ENCODE data around the gene LARGE2. TPM values are rescaled to one million over a fixed set of nuclear protein-coding genes. Genes with fewer than 3 reads are reported as not detected.
"Not testable (repeated sequence)": the region's sequence is repeated elsewhere in the genome, so short reads cannot be mapped to it uniquely, and the experiment has no call there.

Gene LARGE2
- total RNA-seq, 1 donor from 2014 or later = 6.0 TPM

DNA sequence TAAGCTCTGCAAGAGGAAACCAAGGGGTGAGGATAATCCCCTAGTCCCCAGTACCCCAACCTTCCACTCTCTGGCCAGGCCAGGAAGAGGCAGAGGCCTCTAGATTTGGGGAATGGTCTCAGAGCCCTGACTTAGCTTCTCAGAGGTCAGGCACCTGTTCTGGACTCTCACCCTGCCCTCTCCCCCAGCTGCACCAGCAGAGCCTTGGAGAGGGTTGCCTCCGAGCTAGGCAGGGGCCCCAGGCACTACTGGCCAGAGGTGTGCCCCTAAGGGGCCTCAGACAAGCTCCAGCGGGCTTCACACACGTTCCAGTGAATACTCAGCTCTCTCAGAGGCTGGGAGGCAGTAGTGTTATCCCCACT, 23.4 kb upstream of the LARGE2 start:
- Histone ChIP-seq H3K27ac (no peak overlapping the region), H3K36me3 (no peaks in the 10 kb centered on the region), H3K4me3 (peak overlapping the region; percentile 58), H3K4me1 (peaks cover 12% of the 10 kb centered on the region), H3K27me3 (no peaks in the 10 kb centered on the region), H3K9me3 (no peaks in the 10 kb centered on the region)
- no peak for DNase-seq
- no peak for ATAC-seq
- intact Hi-C loops (cut with DNase I) = no loop called here
- no peak for TF ChIP-seq CTCF (IDR thresholded peaks at IDR 0.05)

- Histone ChIP-seq H3K27ac (no peak overlapping the region), H3K4me1 (peaks cover 12% of the 10 kb centered on the region), H3K4me3 (peak overlapping the region; percentile 58), H3K36me3 (no peaks in the 10 kb centered on the region), H3K9me3 (no peaks in the 10 kb centered on the region), H3K27me3 (no peaks in the 10 kb centered on the region)
- intact Hi-C loops (cut with DNase I) = no loop called here
- DNase-seq (peak; percentile 91), ATAC-seq (peak; percentile 81)
- TF ChIP-seq CTCF (IDR thresholded peaks at IDR 0.05) = no peak
Observed at GRCh38 chr11:45899448-45900174, 22.8 kb upstream of the LARGE2 start.

DNA sequence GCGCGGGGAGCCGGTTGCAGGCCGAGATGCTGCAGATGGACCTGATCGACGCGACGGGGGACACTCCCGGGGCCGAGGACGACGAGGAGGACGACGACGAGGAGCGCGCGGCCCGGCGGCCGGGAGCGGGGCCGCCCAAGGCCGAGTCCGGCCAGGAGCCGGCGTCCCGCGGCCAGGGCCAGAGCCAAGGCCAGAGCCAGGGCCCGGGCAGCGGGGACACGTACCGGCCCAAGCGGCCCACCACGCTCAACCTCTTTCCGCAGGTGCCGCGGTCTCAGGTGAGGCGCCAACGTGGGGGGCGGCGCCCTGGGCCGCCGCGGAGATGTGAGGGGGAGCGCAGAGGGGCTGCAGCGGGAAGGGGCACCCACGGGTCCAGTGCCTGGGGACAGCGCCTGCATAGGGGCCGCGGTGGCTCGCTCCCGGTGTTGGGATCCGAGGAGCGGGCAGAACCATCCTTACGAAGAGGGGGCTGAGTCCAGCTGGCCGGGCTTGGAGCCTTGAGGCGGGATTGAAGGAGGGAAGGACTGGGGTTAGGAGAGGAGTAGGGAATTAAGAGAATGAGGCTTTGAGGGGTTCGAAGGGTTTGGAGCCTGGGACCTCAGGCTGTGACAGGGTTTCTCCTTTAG, 22.2 kb upstream of the LARGE2 start:
- intact Hi-C loops (cut with DNase I) = not testable (repeated sequence)

GRCh38 chr11:45900916-45901617, 21.4 kb upstream of the LARGE2 start:
- intact Hi-C loops (cut with DNase I) = no loop called here
- no peak overlapping the region for H3K27ac ChIP-seq
- H3K27me3 ChIP-seq = no peaks in the 10 kb centered on the region
- ATAC-seq (no peak), DNase-seq (no peak)
- peaks cover 12% of the 10 kb centered on the region for H3K4me1 ChIP-seq
- H3K9me3 ChIP-seq = no peaks in the 10 kb centered on the region
- H3K36me3 ChIP-seq = no peaks in the 10 kb centered on the region
- TF ChIP-seq CTCF (IDR thresholded peaks at IDR 0.05) = no peak
- no peak overlapping the region for H3K4me3 ChIP-seq

More for the DNA sequence above, 22.2 kb upstream of the LARGE2 start:
- not testable (repeated sequence) for H3K36me3 ChIP-seq, DNase-seq, H3K27me3 ChIP-seq, H3K27ac ChIP-seq, H3K9me3 ChIP-seq
- peaks cover 12% of the 10 kb centered on the region for H3K4me1 ChIP-seq
- peak overlapping the region; percentile 58 for H3K4me3 ChIP-seq
- ATAC-seq = peak; percentile 17

- DNase-seq = no peak
- Histone ChIP-seq H3K36me3 (no peaks in the 10 kb centered on the region), H3K27me3 (no peaks in the 10 kb centered on the region), H3K9me3 (no peaks in the 10 kb centered on the region), H3K4me3 (no peak overlapping the region), H3K27ac (no peak overlapping the region), H3K4me1 (peaks cover 12% of the 10 kb centered on the region)
- intact Hi-C loops (cut with DNase I) = no loop called here
- TF ChIP-seq CTCF (IDR thresholded peaks at IDR 0.05) = no peak
- no peak for ATAC-seq
Observed at GRCh38 chr11:45901626-45902025, 20.8 kb upstream of the LARGE2 start.
